Mucosa of descending colon (tissue), 3 donors: ENCODE data around the gene ZKSCAN8. TPM values are rescaled to one million over a fixed set of nuclear protein-coding genes. Genes with fewer than 3 reads are reported as not detected.

Experiments
- ATAC-seq: fragments of 200-7000 bp; cut with Tn5 transposase; one replicate; pipeline ENCODE4 v1.9.1; 2020; ENCODE audit warnings: mild to moderate bottlenecking, moderate library complexity
- DNase-seq, 3 donors: peaks; one replicate each; pipeline ENCODE4 v3.0.0-alpha.2; 2020
- H3K36me3 ChIP-seq: fragments of 200-600 bp; one replicate; pipeline ENCODE4 v1.8.0; 2021; ENCODE audit warnings: low read depth, mild to moderate bottlenecking
- H3K4me1 ChIP-seq: fragments of 200-600 bp; one replicate; pipeline ENCODE4 v1.8.0; 2021; ENCODE audit warnings: low read depth, mild to moderate bottlenecking
- H3K4me3 ChIP-seq: fragments of 200-600 bp; one replicate; pipeline ENCODE4 v1.8.0; 2021; ENCODE audit warnings: mild to moderate bottlenecking
- H3K9me3 ChIP-seq: fragments of 200-600 bp; one replicate; pipeline ENCODE4 v1.8.0; 2021; ENCODE audit warnings: mild to moderate bottlenecking
- intact Hi-C, 2 donors: fragments of 100-400 bp; cut with DNase I in 1 of 2; cut with micrococcal nuclease in 1 of 2; formaldehyde crosslinking; loops; one replicate each; pipeline versions ENCODE4 v1.11.0 to v1.11.1; 2022; cut with DNase I, micrococcal nuclease
- total RNA-seq, 3 donors: library from RNA; stranded (reverse); fragmentation: NEBNext Ultra II Directional in 2 of 3; extraction: Animal tissue kit (Norgen Biotek cat#: 25700) in 2 of 3; gene quantifications; one replicate each; pipeline versions ENCODE4 v1.2.1 to v1.2.4, GENCODE V29; 2021 to 2023
- TF ChIP-seq, protein P1 (sequence below): fragments of 200-600 bp; IDR thresholded peaks from one replicate; pipeline ENCODE4 v1.8.0; 2022; ENCODE audit warnings: antibody characterized with exemption, mild to moderate bottlenecking
- donor health status: DM: no; HTN: no; CAD: no; lungs with moderate emphysema.
- donor health status: DM: no; HTN: no; CAD: no.
- donor health status: DM: no; HTN: yes; CAD: no.

ZKSCAN8 gene
- total RNA-seq, 3 donors from 2014 or later: 11.6 to 26.7 (median 16.6) TPM

DNA sequence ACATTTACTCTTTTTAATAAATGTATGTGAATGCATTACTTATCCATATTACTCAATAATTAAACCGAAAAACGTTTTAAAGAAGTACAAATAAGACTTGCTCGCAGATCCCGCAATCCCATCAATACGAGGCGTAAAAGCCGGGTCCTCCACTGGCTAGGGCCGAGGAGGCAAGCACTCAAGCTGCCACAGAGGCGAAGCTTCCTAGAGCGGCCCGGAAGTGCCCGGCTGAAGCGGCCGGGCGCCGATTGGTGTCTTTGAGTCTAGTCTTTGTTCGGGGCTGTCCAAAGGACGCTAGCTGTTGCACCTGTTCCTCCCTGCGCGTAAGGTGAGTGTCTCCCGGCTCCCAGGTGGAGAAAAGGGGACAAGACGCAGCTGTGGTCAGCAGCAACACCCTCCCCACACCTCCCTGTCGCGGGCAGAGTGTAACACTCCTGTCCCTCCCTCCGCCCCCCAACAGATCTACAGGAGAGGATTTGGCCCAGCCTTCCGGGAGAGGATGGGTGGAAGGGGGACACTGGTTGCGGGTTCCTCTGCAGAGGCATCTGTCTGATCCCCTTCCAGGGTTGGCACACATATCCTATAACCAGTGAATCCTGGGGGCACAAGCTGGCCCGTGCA is 17.2 kb upstream of the ZKSCAN8 start, which contains the start of gene ZSCAN16:
TSS of gene ZSCAN16 (plus strand) at position 260 of the 621 bp plus-strand sequence. CDS start 835 bp downstream, outside the sequence.
- intact Hi-C loops: no loop called here
- no peaks in the 10 kb centered on the region for H3K36me3 ChIP-seq
- peak; percentile 91 to 95 (median 93) for DNase-seq
- peaks cover 3% of the 10 kb centered on the region for H3K4me1 ChIP-seq
- peak; percentile 100 for ATAC-seq
- no peaks in the 10 kb centered on the region for H3K9me3 ChIP-seq
- peak within 1 kb of the TSS; percentile 25 for H3K4me3 ChIP-seq
- TF ChIP-seq, protein P1, sequence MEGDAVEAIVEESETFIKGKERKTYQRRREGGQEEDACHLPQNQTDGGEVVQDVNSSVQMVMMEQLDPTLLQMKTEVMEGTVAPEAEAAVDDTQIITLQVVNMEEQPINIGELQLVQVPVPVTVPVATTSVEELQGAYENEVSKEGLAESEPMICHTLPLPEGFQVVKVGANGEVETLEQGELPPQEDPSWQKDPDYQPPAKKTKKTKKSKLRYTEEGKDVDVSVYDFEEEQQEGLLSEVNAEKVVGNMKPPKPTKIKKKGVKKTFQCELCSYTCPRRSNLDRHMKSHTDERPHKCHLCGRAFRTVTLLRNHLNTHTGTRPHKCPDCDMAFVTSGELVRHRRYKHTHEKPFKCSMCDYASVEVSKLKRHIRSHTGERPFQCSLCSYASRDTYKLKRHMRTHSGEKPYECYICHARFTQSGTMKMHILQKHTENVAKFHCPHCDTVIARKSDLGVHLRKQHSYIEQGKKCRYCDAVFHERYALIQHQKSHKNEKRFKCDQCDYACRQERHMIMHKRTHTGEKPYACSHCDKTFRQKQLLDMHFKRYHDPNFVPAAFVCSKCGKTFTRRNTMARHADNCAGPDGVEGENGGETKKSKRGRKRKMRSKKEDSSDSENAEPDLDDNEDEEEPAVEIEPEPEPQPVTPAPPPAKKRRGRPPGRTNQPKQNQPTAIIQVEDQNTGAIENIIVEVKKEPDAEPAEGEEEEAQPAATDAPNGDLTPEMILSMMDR: no peak

DNA sequence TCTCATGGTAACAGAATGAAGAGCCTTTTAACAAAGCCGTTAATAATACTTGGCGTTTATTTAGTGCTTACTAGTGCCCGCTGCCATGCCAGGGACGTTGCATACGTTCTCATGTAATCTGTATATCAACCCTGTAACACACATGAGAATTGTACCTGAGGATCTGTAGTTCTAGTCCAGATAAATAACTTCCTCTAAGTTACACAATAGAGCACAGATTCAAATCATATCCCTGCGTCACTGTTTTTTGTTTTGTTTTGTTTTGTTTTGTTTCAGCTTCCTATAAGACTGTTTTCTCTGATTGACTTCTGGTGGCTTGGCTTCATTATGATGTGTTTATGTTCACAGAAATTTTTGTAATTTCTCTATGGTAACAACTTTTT is 16.7 kb upstream of the ZKSCAN8 start:
- no peak for DNase-seq
- Histone ChIP-seq H3K4me3 (peak overlapping the region; percentile 25), H3K36me3 (no peaks in the 10 kb centered on the region), H3K4me1 (peaks cover 3% of the 10 kb centered on the region), H3K9me3 (no peaks in the 10 kb centered on the region)
- TF ChIP-seq, protein P1: no peak
- intact Hi-C loops: no loop called here
- ATAC-seq: peak; percentile 50

DNA sequence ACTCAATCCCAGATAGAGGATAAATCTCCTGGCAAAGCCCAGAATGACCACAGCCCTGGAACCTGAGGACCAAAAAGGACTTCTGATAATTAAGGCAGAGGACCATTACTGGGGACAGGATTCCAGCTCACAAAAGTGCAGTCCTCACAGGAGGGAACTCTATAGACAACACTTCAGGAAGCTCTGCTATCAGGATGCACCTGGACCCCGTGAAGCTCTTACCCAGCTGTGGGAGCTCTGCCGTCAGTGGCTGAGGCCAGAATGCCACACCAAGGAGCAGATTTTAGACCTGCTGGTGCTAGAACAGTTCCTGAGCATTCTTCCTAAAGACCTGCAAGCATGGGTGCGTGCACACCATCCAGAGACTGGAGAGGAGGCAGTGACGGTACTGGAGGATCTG is 16.3 kb upstream of the ZKSCAN8 start:
- intact Hi-C loops: no loop called here
- no peaks in the 10 kb centered on the region for H3K36me3 ChIP-seq
- H3K4me3 ChIP-seq: no peak overlapping the region
- ATAC-seq: no peak
- peaks cover 3% of the 10 kb centered on the region for H3K4me1 ChIP-seq
- TF ChIP-seq, protein P1: no peak
- H3K9me3 ChIP-seq: no peaks in the 10 kb centered on the region
- no peak for DNase-seq

DNA sequence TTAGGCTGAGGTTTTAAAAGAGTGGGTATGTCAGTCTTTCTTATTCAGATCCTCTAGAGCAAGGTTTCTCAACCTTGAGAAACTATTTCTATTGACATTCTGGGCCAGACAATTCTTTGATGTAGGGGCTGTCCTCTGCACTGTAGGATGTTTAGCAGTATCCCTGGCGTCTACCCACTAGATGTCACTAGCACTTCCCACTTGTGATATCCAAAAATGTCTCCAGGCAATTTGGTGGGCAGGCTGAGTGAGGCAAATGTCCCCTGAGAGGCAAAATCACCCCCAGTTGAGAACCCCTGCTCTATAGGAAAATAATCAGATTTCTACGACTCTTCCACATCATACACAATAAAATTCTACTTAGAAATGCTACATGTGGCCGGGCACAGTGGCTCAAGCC is 7.7 kb upstream of the ZKSCAN8 start:
- Histone ChIP-seq H3K9me3 (no peaks in the 10 kb centered on the region), H3K4me3 (no peak overlapping the region), H3K4me1 (peaks cover 10% of the 10 kb centered on the region), H3K36me3 (no peaks in the 10 kb centered on the region)
- ATAC-seq: no peak
- intact Hi-C loops: loop anchor here (10.0 kb wide), 1 partner anchor 221 kb away; no protein-coding TSS in a partner anchor
- DNase-seq: peak in 1 of 3 donors; percentile 35
- TF ChIP-seq, protein P1: peak; percentile 17

DNA sequence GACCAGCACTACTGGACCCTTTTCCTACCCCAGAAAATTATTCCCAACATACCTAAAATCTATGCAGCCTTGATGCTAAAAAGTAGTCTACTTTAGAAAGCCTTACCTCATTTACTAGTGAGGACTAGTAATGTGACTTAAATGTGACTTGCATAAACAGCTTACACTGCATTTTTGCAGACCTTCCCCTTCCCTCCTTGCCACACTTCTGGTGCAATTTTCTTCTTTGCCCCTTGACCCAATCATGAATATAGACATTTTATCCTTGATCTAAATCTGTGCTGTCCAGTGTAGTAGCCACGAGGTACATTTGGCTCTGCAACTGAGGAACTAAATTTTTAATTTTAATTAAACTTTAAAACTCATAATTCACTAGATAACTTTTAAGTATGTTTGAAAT is 7.0 kb upstream of the ZKSCAN8 start:
- Histone ChIP-seq H3K4me1 (peaks cover 10% of the 10 kb centered on the region), H3K36me3 (no peaks in the 10 kb centered on the region), H3K9me3 (no peaks in the 10 kb centered on the region), H3K4me3 (no peak overlapping the region)
- no peak for DNase-seq
- TF ChIP-seq, protein P1: no peak
- no peak for ATAC-seq
- intact Hi-C loops: loop anchor here (10.0 kb wide), 1 partner anchor 220 kb away; no protein-coding TSS in a partner anchor
